ENCODE data around the gene CRIP1.
A peak's percentile ranks its signal among the peaks of the same experiment; 100 is the strongest.

CRIP1 gene

DNA sequence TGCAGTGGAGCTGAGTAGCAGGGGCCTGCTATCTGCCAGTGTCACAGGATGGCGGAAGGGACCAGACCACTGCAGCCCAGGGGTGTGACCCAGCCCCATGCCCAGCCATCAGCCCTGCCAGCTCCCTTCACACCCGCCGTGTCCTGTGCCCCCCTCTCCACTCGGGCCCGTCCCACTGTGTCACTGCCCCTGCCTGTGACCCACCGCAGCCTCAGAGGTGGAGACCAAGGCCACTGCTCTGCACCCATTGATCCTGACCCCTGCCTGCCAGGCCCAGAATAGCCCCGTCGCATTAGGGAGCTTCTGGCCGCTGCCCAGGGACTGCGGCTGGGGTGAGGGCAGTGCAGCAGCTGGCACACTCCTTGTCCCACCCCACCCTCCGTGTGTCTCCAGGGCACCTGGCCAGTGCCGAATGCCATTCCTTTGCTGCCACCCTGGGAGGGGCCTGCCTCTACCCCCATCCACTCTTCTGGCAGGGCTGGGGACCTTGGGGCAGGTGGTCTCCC is 14.1 kb upstream of the CRIP1 start:
- H3K27ac ChIP-seq: peak overlapping the region; percentile 97 to 98
- no peak overlapping the region for H3K4me3 ChIP-seq
- H3K4me1 ChIP-seq: peaks cover 15 to 87% (median 72%) of the 10 kb centered on the region in 4 donors

DNA sequence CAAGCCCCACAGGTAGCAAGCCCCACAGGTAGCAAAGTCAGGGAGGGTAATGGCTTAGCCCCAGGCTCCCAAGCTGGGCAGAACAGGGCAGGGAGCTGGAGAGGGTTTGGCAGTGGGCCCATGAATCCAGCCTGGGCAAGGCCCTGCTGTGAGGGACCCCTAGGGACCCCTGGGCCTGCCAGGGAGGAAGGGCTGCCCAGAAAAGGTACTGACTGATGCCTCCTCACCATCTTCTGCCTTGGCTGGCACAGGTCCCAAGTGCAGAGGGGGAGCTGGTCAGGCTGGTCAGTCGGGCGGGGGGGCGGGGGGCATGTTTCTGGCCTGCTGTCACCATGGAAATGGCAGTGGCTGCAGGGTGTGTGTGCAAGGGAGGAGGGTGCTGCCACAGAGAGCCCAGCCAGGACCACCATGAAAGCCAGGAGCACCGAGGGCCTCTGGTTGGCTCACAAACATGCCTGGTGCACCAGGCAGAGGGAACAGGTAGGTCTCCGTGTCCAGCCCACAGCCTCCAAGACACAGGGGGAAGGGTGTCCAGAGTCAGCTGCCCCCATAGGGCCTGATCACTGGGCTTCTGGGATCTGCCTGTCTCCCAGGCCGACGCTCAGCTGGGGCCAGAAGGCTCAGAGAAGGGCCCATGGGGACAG is 13.5 kb upstream of the CRIP1 start:
- H3K27ac ChIP-seq: peak overlapping the region; percentile 97 to 98
- H3K27me3 ChIP-seq: no peaks in the 10 kb centered on the region
- intact Hi-C loops (cut with DNase I; ENCODE audit: low total_unique reads): loop anchor here (10.0 kb wide), 1 partner anchor 718 kb away; the partner anchor contains the start of gene SIVA1
- TF ChIP-seq, protein P1, sequence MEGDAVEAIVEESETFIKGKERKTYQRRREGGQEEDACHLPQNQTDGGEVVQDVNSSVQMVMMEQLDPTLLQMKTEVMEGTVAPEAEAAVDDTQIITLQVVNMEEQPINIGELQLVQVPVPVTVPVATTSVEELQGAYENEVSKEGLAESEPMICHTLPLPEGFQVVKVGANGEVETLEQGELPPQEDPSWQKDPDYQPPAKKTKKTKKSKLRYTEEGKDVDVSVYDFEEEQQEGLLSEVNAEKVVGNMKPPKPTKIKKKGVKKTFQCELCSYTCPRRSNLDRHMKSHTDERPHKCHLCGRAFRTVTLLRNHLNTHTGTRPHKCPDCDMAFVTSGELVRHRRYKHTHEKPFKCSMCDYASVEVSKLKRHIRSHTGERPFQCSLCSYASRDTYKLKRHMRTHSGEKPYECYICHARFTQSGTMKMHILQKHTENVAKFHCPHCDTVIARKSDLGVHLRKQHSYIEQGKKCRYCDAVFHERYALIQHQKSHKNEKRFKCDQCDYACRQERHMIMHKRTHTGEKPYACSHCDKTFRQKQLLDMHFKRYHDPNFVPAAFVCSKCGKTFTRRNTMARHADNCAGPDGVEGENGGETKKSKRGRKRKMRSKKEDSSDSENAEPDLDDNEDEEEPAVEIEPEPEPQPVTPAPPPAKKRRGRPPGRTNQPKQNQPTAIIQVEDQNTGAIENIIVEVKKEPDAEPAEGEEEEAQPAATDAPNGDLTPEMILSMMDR (IDR thresholded peaks at IDR 0.05): no peak
- peaks cover 15 to 85% (median 71%) of the 10 kb centered on the region in 4 donors for H3K4me1 ChIP-seq
- H3K36me3 ChIP-seq: peaks cover 0 to 14% (median 8%) of the 10 kb centered on the region in 3 donors
- no peaks in the 10 kb centered on the region for H3K9me3 ChIP-seq
- H3K4me3 ChIP-seq: peak overlapping the region; percentile 76 to 88
- DNase-seq: peak; percentile 69 to 93

More for the DNA sequence above, 14.1 kb upstream of the CRIP1 start:
- intact Hi-C loops (cut with DNase I; ENCODE audit: low total_unique reads): loop anchor here (10.0 kb wide), 1 partner anchor 718 kb away; the partner anchor contains the start of gene SIVA1
- H3K9me3 ChIP-seq: no peaks in the 10 kb centered on the region
- no peaks in the 10 kb centered on the region for H3K27me3 ChIP-seq
- TF ChIP-seq, protein P1 (IDR thresholded peaks at IDR 0.05): no peak
- H3K36me3 ChIP-seq: peaks cover 0 to 11% (median 7%) of the 10 kb centered on the region in 3 donors
- DNase-seq: peak; percentile 42 to 94

DNA sequence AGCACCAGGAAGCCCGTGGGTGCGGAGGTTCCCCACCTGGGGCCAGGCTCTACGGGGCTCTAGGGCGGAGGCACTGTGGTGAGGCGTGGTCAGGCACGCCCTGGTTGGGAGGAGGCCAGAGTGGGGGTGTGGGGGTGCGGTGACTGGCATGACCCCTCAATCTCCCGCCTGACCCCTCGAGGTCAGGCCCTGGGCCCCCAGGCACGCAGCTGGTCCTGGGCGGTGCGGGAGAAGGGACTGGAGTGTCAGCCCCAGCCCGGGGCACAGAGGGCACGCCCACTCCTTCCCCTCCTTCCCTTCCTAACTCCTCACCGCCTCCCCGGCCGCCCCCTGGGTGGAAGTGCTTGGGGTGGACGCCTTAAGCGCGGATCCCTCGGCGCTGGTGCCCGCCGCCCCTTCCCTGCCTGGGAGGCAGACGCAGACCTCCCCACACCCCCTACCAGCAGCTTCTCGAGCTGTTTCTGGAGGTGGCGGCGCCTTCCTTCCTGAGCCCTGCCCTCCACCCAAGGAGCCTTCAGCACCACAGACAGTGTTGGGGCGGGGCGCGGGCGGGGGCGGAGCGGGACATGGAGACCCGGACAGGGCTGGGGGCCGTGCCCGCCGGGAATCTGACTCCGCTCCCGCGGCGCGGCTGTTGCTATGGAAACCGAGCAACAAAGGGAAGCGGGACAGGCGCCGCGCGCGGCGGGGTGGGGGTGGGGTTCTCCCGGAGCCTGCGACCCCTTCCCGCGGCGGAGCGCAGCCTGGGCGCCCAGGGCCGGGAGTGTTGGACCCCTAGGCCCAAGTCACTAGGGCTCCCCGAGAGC is 12.8 kb upstream of the CRIP1 start:
- intact Hi-C loops (cut with DNase I; ENCODE audit: low total_unique reads): loop anchor here (10.0 kb wide), 1 partner anchor 719 kb away; the partner anchor contains the start of gene SIVA1
- TF ChIP-seq, protein P1 (IDR thresholded peaks at IDR 0.05): no peak
- peak; percentile 93 to 98 for DNase-seq
- Histone ChIP-seq H3K4me1 (peaks cover 15 to 84% (median 69%) of the 10 kb centered on the region in 4 donors), H3K4me3 (peak overlapping the region; percentile 76 to 88), H3K36me3 (peaks cover 0 to 21% (median 15%) of the 10 kb centered on the region in 3 donors), H3K27ac (peak overlapping the region; percentile 97 to 98), H3K27me3 (no peaks in the 10 kb centered on the region), H3K9me3 (no peaks in the 10 kb centered on the region)

DNA sequence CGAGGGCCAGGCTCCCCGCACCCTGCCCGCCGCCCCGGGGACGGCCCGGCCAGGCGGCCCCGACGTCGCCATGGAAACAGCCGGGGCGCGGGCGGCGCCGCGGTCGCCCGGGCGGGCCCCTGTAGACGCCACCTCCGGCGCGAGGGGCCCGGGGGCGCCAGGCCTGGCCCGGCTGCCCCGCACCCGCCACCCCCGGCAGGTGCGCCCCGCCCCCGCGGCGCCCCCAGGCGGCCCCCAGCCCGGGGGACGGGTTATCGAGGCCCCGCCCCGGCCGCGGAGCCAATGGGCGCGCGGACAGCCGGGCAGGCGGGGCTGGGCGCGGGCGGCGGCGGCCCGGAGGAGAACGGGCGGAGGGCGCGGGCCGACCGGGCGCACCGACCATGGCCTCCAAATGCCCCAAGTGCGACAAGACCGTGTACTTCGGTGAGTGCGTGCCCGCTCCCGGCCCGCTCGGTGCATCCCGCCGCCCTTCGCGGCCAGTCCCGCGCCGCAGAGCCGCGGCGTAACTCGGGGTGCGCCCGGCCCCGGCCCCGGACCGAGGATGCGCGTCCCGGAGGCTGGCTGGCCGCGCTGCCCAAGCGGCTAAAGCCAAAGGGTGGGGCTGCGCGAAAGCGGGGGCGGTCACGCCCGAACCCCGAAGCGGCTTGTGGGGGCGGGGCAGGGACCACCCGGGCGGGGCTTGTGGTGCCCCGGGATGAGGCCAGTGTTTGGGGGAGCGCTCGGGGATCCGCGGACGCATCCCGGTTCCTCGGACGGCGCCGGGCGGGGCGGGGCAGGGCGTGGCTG is 12.0 kb upstream of the CRIP1 start, which contains the start of gene CRIP2:
Gene CRIP2 (plus strand): TSS at position 339 of the 786 bp plus-strand sequence. CDS start 42 bp downstream, at position 381.
- Histone ChIP-seq H3K27me3 (no peaks in the 10 kb centered on the region), H3K4me1 (peaks cover 15 to 83% (median 67%) of the 10 kb centered on the region in 4 donors), H3K9me3 (no peaks in the 10 kb centered on the region), H3K4me3 (peak within 1 kb of the TSS; percentile 76 to 88), H3K36me3 (peaks cover 6 to 25% (median 21%) of the 10 kb centered on the region in 3 donors), H3K27ac (peak within 1 kb of the TSS; percentile 97 to 98)
- TF ChIP-seq, protein P1 (IDR thresholded peaks at IDR 0.05): no peak
- DNase-seq: peak in 1 of 2 donors; percentile 78
- intact Hi-C loops (cut with DNase I; ENCODE audit: low total_unique reads): loop anchor here (10.0 kb wide), 1 partner anchor 720 kb away; the partner anchor contains the start of gene SIVA1
